Osteoblast (primary cell): ENCODE results near the gene EFR3B. TPM values are rescaled to one million over a fixed set of nuclear protein-coding genes. Genes with fewer than 3 reads are reported as not detected.

Experiments used
- DNase-seq: peaks from one replicate; pipeline ENCODE4 v3.0.0; 2011; ENCODE audit warnings: low spot score, mixed read lengths; ENCODE audit not compliant: insufficient read length; ENCODE audit errors: missing footprints
- H2AFZ ChIP-seq: 2 replicates; pipeline ENCODE4 v1.6.0; 2011; ENCODE audit warnings: mild to moderate bottlenecking, low read length
- H3K27ac ChIP-seq: 2 replicates; pipeline ENCODE4 v1.5.1; 2011; ENCODE audit warnings: mild to moderate bottlenecking, low read depth, low read length, moderate library complexity
- H3K27me3 ChIP-seq: 2 replicates; pipeline ENCODE4 v1.6.0; 2012; ENCODE audit warnings: mild to moderate bottlenecking, control low read depth, inconsistent platforms, low read length, moderate library complexity; ENCODE audit not compliant: insufficient read depth
- H3K36me3 ChIP-seq: 2 replicates; pipeline ENCODE4 v1.5.1; 2011; ENCODE audit warnings: mild to moderate bottlenecking, low read length, control low read depth, moderate library complexity; ENCODE audit not compliant: insufficient read depth
- H3K4me1 ChIP-seq: 2 replicates; pipeline ENCODE4 v1.5.1; 2011; ENCODE audit warnings: mild to moderate bottlenecking, low read length, control low read depth, moderate library complexity; ENCODE audit not compliant: insufficient read depth
- H3K4me2 ChIP-seq: 2 replicates; pipeline ENCODE4 v1.6.0; 2011; ENCODE audit warnings: mild to moderate bottlenecking, low read length; ENCODE audit not compliant: insufficient read depth
- H3K4me3 ChIP-seq: fragments of 200-600 bp; sonication (generic); 3 replicates; pipeline ENCODE4 v1.5.1; 2012; ENCODE audit warnings: mild to moderate bottlenecking, low read length, inconsistent platforms; ENCODE audit not compliant: insufficient read depth
- H3K79me2 ChIP-seq: 2 replicates; pipeline ENCODE4 v1.6.0; 2012; ENCODE audit warnings: mild to moderate bottlenecking, low read length, control low read depth, inconsistent platforms; ENCODE audit not compliant: insufficient read depth
- H3K9me3 ChIP-seq: 2 replicates; pipeline ENCODE4 v1.5.1; 2011; ENCODE audit warnings: low read depth, low read length, control low read depth
- H4K20me1 ChIP-seq: 2 replicates; pipeline ENCODE4 v1.6.0; 2012; ENCODE audit warnings: mild to moderate bottlenecking, low read length, control low read depth; ENCODE audit not compliant: insufficient read depth
- small RNA-seq: library from RNA; depleted of rRNA; stranded (forward); fragments of <200 nt; gene quantifications from one replicate; pipeline ENCODE3, GENCODE V24; 2012
- total RNA-seq: library from RNA; depleted of rRNA; stranded (reverse); fragments of >200 nt; gene quantifications from 2 replicates; pipeline ENCODE4 v1.2.3, GENCODE V29; 2012
- TF ChIP-seq, protein P1 (sequence below): IDR thresholded peaks from 2 replicates; pipeline ENCODE4 v1.5.1; 2011; ENCODE audit warnings: mild to moderate bottlenecking, low read depth, low read length, moderate library complexity; ENCODE audit errors: extremely low read depth

The EFR3B gene
- total RNA-seq, 1 donor = 0.72 TPM

DNA sequence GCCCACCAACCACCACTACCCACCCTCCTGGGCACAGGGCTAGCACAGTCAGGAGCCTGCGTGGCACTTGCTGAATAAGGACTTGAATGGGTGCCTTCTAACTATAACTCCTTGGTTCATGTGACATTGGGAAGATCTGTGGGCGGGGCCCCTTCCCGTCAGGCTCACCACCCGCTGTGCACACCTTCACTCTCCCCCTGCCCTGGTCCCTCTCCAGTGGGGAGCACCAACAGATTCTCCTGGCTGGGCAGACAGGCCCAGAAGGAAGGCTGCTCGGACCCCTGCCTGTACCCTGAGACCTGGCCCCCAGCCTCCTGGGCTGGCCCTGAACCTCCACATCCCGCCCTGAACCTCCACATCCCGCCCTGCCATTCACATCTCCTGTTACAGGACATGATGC, 159.9 kb downstream of the EFR3B start:
- DNase-seq = peak; percentile 75
- Histone ChIP-seq H3K4me1 (peaks cover 5% of the 10 kb centered on the region), H3K27ac (no peak overlapping the region), H3K4me3 (no peak overlapping the region), H3K4me2 (no peak overlapping the region), H2AFZ (no peak overlapping the region), H3K9me3 (no peaks in the 10 kb centered on the region), H3K27me3 (peaks cover 4% of the 10 kb centered on the region), H3K36me3 (no peaks in the 10 kb centered on the region), H4K20me1 (no peaks in the 10 kb centered on the region), H3K79me2 (no peaks in the 10 kb centered on the region)
- TF ChIP-seq, protein P1, sequence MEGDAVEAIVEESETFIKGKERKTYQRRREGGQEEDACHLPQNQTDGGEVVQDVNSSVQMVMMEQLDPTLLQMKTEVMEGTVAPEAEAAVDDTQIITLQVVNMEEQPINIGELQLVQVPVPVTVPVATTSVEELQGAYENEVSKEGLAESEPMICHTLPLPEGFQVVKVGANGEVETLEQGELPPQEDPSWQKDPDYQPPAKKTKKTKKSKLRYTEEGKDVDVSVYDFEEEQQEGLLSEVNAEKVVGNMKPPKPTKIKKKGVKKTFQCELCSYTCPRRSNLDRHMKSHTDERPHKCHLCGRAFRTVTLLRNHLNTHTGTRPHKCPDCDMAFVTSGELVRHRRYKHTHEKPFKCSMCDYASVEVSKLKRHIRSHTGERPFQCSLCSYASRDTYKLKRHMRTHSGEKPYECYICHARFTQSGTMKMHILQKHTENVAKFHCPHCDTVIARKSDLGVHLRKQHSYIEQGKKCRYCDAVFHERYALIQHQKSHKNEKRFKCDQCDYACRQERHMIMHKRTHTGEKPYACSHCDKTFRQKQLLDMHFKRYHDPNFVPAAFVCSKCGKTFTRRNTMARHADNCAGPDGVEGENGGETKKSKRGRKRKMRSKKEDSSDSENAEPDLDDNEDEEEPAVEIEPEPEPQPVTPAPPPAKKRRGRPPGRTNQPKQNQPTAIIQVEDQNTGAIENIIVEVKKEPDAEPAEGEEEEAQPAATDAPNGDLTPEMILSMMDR = no peak

DNA sequence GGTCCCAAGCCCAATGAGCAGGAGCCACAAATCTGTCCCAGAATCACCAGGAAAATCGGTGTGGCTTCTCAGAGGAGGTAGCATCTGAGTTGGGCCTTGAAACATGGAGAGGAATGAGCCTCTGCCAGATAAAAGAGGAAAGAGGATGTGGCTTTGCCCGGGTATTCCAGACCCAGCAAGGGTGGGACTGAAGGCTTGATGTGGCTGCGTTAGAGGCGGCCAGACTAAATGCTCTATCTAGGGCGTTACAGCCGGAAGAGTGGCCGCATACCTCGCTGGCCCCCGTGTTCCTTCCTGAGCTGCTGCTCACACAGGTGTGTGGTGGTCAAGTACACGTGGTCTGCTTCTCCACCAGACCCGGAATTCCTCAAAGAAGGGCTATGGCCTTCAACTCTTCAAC, 160.4 kb downstream of the EFR3B start:
- H3K27ac ChIP-seq = no peak overlapping the region
- H3K4me2 ChIP-seq = no peak overlapping the region
- no peaks in the 10 kb centered on the region for H3K79me2 ChIP-seq
- no peaks in the 10 kb centered on the region for H3K9me3 ChIP-seq
- no peaks in the 10 kb centered on the region for H4K20me1 ChIP-seq
- no peak overlapping the region for H2AFZ ChIP-seq
- H3K27me3 ChIP-seq = peaks cover 4% of the 10 kb centered on the region
- no peak overlapping the region for H3K4me3 ChIP-seq
- peaks cover 5% of the 10 kb centered on the region for H3K4me1 ChIP-seq
- DNase-seq = no peak
- H3K36me3 ChIP-seq = no peaks in the 10 kb centered on the region
- TF ChIP-seq, protein P1 = no peak

DNA sequence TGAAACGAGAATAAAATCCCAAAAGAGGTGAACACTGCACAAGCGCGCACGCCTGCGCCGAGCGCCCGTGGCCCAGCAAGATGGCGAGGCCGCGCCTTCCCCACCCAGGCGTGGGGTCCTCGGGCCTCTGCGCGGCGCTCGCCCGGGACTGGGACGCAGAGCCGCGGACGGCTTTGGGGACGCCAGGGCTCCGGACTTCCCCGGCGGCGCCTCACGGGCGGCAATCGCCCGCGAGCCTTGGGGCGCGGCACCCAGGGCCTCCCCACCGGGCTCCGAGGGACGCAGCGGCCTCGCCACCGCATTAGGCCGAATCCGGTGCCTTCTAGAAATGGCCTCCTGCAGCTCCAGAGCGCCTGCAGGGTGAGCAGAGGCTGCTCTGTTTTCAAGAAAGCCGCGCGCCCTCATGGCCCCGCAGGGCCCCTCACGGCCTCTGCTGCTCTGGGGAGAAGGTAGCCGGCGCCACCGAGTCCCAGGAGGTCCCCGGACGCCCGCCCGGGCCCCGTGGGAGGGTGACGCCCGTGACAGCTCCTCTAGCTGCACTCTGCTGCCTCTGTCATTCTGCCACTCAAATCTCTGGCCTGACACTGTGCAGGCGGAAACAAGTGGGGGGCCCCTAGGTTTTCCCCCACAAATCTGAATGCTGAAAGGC, 162.4 kb downstream of the EFR3B start:
- H3K4me2 ChIP-seq = no peak overlapping the region
- H2AFZ ChIP-seq = peak overlapping the region; percentile 70
- no peaks in the 10 kb centered on the region for H3K27me3 ChIP-seq

DNA sequence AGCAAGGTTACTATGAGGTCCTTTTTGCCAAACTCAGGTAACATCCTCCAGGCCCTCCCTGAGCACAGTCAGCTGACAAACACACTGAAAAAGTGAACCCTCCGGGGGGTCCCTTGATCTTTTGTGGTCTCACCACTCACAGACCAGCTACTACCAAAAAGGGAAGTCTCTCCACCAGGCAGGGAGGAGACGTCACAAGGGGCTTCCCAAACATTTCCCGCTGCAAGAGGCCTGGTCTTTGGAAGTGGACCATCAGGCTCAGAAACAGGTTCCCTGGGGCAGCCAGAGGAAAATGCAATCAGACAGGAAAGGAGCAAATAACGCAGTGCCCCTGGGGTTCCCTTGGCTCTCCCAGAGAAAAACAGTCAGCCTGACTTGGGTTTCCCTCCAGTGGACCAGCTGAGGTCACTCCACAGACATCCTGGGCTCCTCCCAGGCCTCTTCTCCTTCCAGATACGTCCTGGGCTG, 165.2 kb downstream of the EFR3B start:
- H3K27ac ChIP-seq = no peak overlapping the region
- no peaks in the 10 kb centered on the region for H4K20me1 ChIP-seq
- no peaks in the 10 kb centered on the region for H3K4me1 ChIP-seq
- no peaks in the 10 kb centered on the region for H3K79me2 ChIP-seq
- peak overlapping the region; percentile 37 for H2AFZ ChIP-seq
- TF ChIP-seq, protein P1 = no peak
- no peaks in the 10 kb centered on the region for H3K27me3 ChIP-seq
- no peaks in the 10 kb centered on the region for H3K36me3 ChIP-seq
- H3K9me3 ChIP-seq = no peaks in the 10 kb centered on the region
- DNase-seq = peak; percentile 68
- H3K4me3 ChIP-seq = no peak overlapping the region
- no peak overlapping the region for H3K4me2 ChIP-seq

More for the DNA sequence above, 162.4 kb downstream of the EFR3B start:
- Histone ChIP-seq H3K4me3 (peak overlapping the region; percentile 50), H3K4me1 (no peaks in the 10 kb centered on the region), H3K36me3 (no peaks in the 10 kb centered on the region), H3K9me3 (no peaks in the 10 kb centered on the region), H4K20me1 (no peaks in the 10 kb centered on the region), H3K79me2 (no peaks in the 10 kb centered on the region), H3K27ac (no peak overlapping the region)
- TF ChIP-seq, protein P1 = no peak
- peak; percentile 58 for DNase-seq

Small RNA genes lying within 50 kb of the gene (small RNA-seq; reads per million reads assigned to genes)
- not detected for gene RF00019
- not detected for gene RN7SL856P

Other genes starting within 250 kb of the EFR3B start
- 21.5 and 25.0 TPM in 2 replicates for gene PTRHD1, start 248.7 kb upstream of the EFR3B start, total RNA-seq
- gene CENPO, start 248.7 kb upstream of the EFR3B start, total RNA-seq = 8.0 and 9.1 TPM in 2 replicates
- gene ADCY3, start 121.8 kb upstream of the EFR3B start, total RNA-seq = 47.4 and 52.2 TPM in 2 replicates
- 7.7 and 8.7 TPM in 2 replicates for gene DNAJC27, start 70.1 kb upstream of the EFR3B start, total RNA-seq
- 0.59 and 2.2 TPM in 2 replicates for gene POMC, start 126.5 kb downstream of the EFR3B start, total RNA-seq